Gastroesophageal sphincter (tissue), 4 donors: ENCODE measurements around the gene SLC9A3. TPM values are rescaled to one million over a fixed set of nuclear protein-coding genes. Genes with fewer than 3 reads are reported as not detected.

ENCODE experiments used
- ATAC-seq: fragments of 150-250 bp; one replicate; pipeline ENCODE4 v1.9.1; 2016; ENCODE audit warnings: mild to moderate bottlenecking, moderate library complexity
- H3K27ac ChIP-seq, 4 donors: fragments of 200-600 bp; sonication (generic) in 3 of 4; 1 replicate in 3 of 4; 2 replicates in 1 of 4; pipeline ENCODE4 v1.5.1; 2016 to 2019
- H3K27me3 ChIP-seq: fragments of 200-600 bp; sonication (generic); one replicate; pipeline ENCODE4 v1.5.1; 2019
- H3K36me3 ChIP-seq, 2 donors: fragments of 200-600 bp; sonication (generic); one replicate each; pipeline ENCODE4 v1.5.1; 2019; ENCODE audit warnings: control low read depth in 1 of 2
- H3K4me1 ChIP-seq, 3 donors: fragments of 200-600 bp; sonication (generic); 1 replicate in 2 of 3; 2 replicates in 1 of 3; pipeline ENCODE4 v1.5.1; 2016 to 2019; ENCODE audit warnings: control low read depth in 2 of 3
- H3K4me3 ChIP-seq, 2 donors: fragments of 200-600 bp; sonication (generic); one replicate each; pipeline ENCODE4 v1.5.1; 2019; ENCODE audit warnings: mild to moderate bottlenecking in 1 of 2, moderate library complexity in 1 of 2
- H3K9me3 ChIP-seq, 3 donors: fragments of 200-600 bp; sonication (generic); one replicate each; pipeline ENCODE4 v1.5.1; 2017 to 2019; ENCODE audit warnings: control low read depth in 2 of 3
- EP300 ChIP-seq: sonication (generic); formaldehyde crosslinking; IDR thresholded peaks from one replicate; pipeline ENCODE4 v1.6.1; 2017; ENCODE audit warnings: antibody characterized with exemption, mild to moderate bottlenecking
- POLR2A ChIP-seq, 2 donors: fragments of 450-650 bp; IDR thresholded peaks; one replicate each; pipeline ENCODE4 v1.6.1; 2017; ENCODE audit warnings: antibody characterized with exemption in 2 of 2, mild to moderate bottlenecking in 2 of 2, moderate library complexity in 1 of 2
- POLR2AphosphoS5 ChIP-seq: sonication (generic); formaldehyde crosslinking; IDR thresholded peaks from one replicate; pipeline ENCODE4 v1.6.1; 2017; ENCODE audit warnings: antibody characterized with exemption
- WGBS, 2 donors: methylation state at CpG; one replicate each; pipeline ENCODE4 v1.1.5; 2018; ENCODE audit warnings: low coverage in 1 of 2; 5-methylcytosine and 5-hydroxymethylcytosine counted together
- total RNA-seq, 4 donors: library from RNA; depleted of rRNA; stranded (reverse); fragments of >200 nt; gene quantifications; one replicate each; pipeline ENCODE4 v1.1.0, GENCODE V29; 2016
- TF ChIP-seq, protein P1 (sequence below), 4 experiments: fragments of 200-600 bp in 2 of 4; fragments of 450-650 bp in 2 of 4; sonication (generic) in 1 of 4; IDR thresholded peaks; one replicate each; pipeline ENCODE4 v1.5.1; 2017 to 2019; ENCODE audit warnings: antibody characterized with exemption in 4 of 4, mild to moderate bottlenecking in 2 of 4, moderate library complexity in 2 of 4

SLC9A3 gene
- total RNA-seq, 4 donors from 2014 or later: 2.6 to 3.9 (median 2.8) TPM

DNA sequence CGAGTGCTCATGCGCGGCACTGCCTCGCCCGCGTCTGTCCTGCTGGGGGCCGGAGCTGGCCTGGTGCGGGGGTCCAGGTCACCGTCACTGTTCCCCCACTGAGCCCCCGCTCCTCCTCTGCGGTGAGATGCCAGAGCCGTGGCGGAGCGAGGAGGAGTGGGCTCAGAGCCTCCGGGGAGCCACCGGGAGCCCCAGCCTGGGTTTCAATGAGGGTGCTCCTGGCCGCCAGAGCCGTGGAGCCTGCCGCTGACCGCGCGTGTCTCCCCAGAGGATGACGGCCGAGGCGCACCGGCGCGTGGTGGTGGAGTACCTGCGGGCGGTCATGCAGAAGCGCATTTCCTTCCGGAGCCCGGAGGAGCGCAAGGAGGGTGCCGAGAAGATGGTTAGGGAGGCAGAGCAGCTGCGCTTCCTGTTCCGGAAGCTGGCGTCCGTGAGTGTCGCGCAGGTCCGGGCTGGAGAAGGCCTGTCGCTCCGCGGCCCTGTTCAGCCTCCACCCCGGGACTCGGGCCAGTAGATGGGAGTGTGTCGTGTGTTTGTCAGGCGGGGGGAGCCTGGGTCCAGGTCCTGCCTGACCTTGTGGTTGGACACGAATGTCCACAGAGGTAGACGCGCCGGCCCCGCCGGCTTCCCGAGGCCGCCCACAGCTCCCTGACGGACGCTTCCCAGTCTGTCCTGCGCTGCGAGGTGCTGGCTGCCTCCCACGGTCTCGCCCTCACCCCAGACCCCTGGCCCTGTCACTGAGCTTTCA is 59.2 kb downstream of the SLC9A3 start:
- WGBS, 2 donors: 92% methylated on average over 10 of the region's 63 CpGs; no CpG with 5 or more reads in 1 of the 2 donors
- H3K9me3 ChIP-seq: no peaks in the 10 kb centered on the region
- no peak overlapping the region for H3K27ac ChIP-seq
- H3K27me3 ChIP-seq: no peaks in the 10 kb centered on the region
- peaks cover 0 to 86% of the 10 kb centered on the region in 2 donors for H3K36me3 ChIP-seq
- no peak for ATAC-seq
- H3K4me3 ChIP-seq: no peak overlapping the region
- no peaks in the 10 kb centered on the region for H3K4me1 ChIP-seq
- TF ChIP-seq POLR2AphosphoS5: no peak
- TF ChIP-seq, protein P1, sequence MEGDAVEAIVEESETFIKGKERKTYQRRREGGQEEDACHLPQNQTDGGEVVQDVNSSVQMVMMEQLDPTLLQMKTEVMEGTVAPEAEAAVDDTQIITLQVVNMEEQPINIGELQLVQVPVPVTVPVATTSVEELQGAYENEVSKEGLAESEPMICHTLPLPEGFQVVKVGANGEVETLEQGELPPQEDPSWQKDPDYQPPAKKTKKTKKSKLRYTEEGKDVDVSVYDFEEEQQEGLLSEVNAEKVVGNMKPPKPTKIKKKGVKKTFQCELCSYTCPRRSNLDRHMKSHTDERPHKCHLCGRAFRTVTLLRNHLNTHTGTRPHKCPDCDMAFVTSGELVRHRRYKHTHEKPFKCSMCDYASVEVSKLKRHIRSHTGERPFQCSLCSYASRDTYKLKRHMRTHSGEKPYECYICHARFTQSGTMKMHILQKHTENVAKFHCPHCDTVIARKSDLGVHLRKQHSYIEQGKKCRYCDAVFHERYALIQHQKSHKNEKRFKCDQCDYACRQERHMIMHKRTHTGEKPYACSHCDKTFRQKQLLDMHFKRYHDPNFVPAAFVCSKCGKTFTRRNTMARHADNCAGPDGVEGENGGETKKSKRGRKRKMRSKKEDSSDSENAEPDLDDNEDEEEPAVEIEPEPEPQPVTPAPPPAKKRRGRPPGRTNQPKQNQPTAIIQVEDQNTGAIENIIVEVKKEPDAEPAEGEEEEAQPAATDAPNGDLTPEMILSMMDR (IDR thresholded peaks at IDR 0.05): no peak
- no peak for TF ChIP-seq POLR2A (IDR thresholded peaks at IDR 0.05)
- no peak for TF ChIP-seq EP300

DNA sequence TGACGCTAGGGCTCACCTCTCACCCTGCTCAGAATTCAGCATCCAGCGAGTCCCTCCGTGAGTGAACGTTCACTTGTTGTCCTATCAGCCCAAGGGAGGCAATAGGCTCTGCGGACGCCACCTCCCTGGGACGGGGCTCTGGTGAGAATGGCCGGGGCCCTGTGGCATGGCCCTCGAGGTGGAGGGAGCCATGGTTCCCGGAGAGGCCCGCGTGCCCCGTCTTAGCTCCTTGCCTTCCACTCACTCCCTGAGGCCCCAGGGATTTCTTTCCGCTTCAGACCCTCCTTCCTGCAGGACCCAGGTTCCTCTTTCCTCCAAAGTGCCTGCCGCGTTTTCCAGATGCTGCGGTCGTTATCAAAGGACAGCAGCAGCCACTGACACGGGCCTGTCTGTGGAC is 59.8 kb downstream of the SLC9A3 start:
- Histone ChIP-seq H3K36me3 (peaks cover 0 to 88% of the 10 kb centered on the region in 2 donors), H3K27me3 (no peaks in the 10 kb centered on the region), H3K9me3 (no peaks in the 10 kb centered on the region), H3K4me1 (no peaks in the 10 kb centered on the region), H3K4me3 (no peak overlapping the region), H3K27ac (no peak overlapping the region)
- no peak for ATAC-seq
- TF ChIP-seq POLR2AphosphoS5: no peak
- TF ChIP-seq EP300: no peak
- TF ChIP-seq, protein P1 (IDR thresholded peaks at IDR 0.05): no peak
- no peak for TF ChIP-seq POLR2A (IDR thresholded peaks at IDR 0.05)
- 90 to 94% methylated on average over 2 to 12 of the region's 19 CpGs for WGBS, 2 donors

DNA sequence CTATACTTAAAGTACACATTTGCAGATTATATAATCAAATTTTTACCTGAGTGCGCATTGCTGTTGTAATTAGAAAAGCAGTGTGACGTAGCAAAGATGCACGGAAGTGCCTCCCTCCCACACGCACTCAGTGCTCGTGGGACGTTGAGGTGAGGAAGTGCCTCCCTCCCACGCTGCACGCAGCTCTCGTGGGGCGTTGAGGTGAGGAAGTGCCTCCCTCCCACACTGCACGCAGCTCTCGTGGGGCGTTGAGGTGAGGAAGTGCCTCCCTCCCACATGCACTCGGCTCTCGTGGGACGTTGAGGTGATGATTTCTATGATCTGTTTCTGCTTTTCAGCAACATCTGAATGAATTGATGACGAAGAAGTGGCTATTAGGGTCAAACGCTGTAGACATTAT is 60.3 kb downstream of the SLC9A3 start:
- Histone ChIP-seq H3K27me3 (no peaks in the 10 kb centered on the region), H3K36me3 (peaks cover 0 to 88% of the 10 kb centered on the region in 2 donors), H3K9me3 (no peaks in the 10 kb centered on the region), H3K4me3 (no peak overlapping the region), H3K4me1 (no peaks in the 10 kb centered on the region), H3K27ac (no peak overlapping the region)
- WGBS, 2 donors: 64 to 74% methylated on average over 5 to 16 of the region's 18 CpGs
- TF ChIP-seq, protein P1 (IDR thresholded peaks at IDR 0.05): no peak
- TF ChIP-seq POLR2A (IDR thresholded peaks at IDR 0.05) (no peak), EP300 (no peak), POLR2AphosphoS5 (no peak)
- no peak for ATAC-seq

DNA sequence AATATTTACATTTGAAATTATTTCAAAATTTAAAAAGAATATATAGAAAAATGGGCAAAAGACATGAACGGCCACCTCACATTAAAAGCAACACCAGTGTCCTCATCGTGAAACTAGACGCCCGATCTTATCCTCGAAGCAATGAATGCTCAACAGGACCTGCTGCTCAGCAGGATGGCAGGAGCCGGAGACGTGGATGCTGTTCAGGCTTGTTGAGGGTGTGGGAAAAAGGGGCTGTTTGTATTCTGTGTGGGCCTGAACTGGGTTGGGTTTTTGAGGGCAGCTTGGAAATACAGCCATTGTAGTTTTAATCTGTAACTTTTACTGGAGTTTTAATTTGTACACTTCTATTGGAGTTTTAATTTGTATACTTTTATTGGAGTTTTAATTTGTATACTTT is 60.9 kb downstream of the SLC9A3 start:
- H3K36me3 ChIP-seq: peaks cover 0 to 88% of the 10 kb centered on the region in 2 donors
- WGBS, 2 donors: 77 to 81% methylated on average over 7 of the region's 7 CpGs
- H3K4me3 ChIP-seq: no peak overlapping the region
- no peak overlapping the region for H3K27ac ChIP-seq
- H3K9me3 ChIP-seq: no peaks in the 10 kb centered on the region
- no peak for ATAC-seq
- no peaks in the 10 kb centered on the region for H3K27me3 ChIP-seq
- TF ChIP-seq EP300: no peak
- TF ChIP-seq, protein P1 (IDR thresholded peaks at IDR 0.05): no peak
- no peak for TF ChIP-seq POLR2A (IDR thresholded peaks at IDR 0.05)
- no peak for TF ChIP-seq POLR2AphosphoS5
- H3K4me1 ChIP-seq: no peaks in the 10 kb centered on the region

DNA sequence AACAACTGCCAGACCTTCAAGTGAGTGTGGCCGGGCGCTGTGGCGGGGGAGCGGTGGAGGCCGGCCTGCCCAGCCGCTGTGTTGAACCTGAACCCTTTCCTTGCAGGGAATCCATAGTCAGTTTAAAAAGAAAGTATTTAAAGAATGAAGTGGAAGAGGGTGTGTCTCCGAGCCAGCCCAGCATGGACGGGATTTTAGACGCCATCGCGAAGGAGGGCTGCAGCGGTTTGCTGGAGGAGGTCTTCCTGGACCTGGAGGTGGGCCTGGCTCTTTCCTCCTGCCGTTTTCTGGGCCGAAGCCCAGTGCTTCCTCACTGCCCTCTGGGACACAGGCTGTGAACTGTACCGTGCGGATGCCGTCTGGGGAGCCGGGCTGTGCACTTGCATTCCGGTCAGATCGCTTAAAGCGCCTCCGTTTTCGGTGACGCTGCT is 62.2 kb downstream of the SLC9A3 start:
- no peak overlapping the region for H3K4me3 ChIP-seq
- peaks cover 0 to 99% of the 10 kb centered on the region in 2 donors for H3K36me3 ChIP-seq
- no peak for TF ChIP-seq POLR2A (IDR thresholded peaks at IDR 0.05)
- ATAC-seq: no peak
- no peaks in the 10 kb centered on the region for H3K9me3 ChIP-seq
- 93 to 95% methylated on average over 12 to 16 of the region's 24 CpGs for WGBS, 2 donors
- H3K4me1 ChIP-seq: no peaks in the 10 kb centered on the region
- no peak overlapping the region for H3K27ac ChIP-seq
- H3K27me3 ChIP-seq: no peaks in the 10 kb centered on the region
